ENCODE results near the gene NRAS.

GRCh38 chr1:114660238-114660637 lies 56.3 kb downstream of the NRAS start:
- TF ChIP-seq CTCF (IDR thresholded peaks at IDR 0.05) (no peak), POLR2A (IDR thresholded peaks at IDR 0.05) (no peak)

Data from sigmoid colon (tissue), 3 donors.